Neural progenitor cell (in vitro differentiated cells): ENCODE data around the gene RAD51AP1.

Experiments used
- EZH2 ChIP-seq: fragments of 200-600 bp; sonication (generic); IDR thresholded peaks from 2 replicates; pipeline ENCODE4 v1.6.1; 2017; ENCODE audit warnings: antibody characterized with exemption, mild to moderate bottlenecking, moderate library complexity
- EZH2phosphoT487 ChIP-seq: fragments of 200-600 bp; sonication (generic); IDR thresholded peaks from 2 replicates; pipeline ENCODE4 v1.6.1; 2017; ENCODE audit warnings: antibody characterized with exemption
- TF ChIP-seq, protein P1 (sequence below): fragments of 200-600 bp; sonication (generic); IDR thresholded peaks from 2 replicates; pipeline ENCODE4 v1.5.1; 2017; ENCODE audit warnings: antibody characterized with exemption, mild to moderate bottlenecking

DNA sequence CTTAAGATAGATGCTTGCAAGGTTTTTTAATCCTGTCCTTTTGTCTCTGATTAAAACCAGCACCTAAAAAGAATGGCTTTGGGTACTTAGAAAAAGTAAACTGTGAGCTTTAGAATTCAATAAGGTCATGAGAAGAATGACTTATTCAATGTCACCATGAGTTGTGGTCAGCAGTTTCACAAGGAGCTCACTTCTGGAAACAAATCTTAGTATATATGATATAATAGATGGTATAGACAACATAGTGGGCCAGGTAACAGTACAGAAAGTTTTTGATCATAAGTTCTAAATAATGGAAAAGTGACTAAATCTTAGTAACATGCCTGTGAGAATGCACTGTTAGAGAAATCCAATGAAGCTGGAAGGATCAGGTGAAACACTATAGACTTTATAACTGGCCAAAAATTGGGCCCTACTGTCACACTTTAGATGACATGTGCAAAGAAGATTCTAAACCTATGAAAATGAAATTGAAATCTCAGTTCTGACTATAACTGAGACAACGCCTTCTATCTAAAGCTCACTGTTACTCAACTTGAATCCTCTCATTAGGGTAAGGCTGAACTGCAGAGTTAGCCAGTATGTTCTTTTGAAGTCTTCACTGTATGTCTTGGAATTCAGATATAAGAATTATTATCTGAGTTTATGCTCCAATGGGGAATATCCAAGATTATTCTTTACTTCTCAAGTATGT lies 42.4 kb upstream of the RAD51AP1 start:
- TF ChIP-seq, protein P1, sequence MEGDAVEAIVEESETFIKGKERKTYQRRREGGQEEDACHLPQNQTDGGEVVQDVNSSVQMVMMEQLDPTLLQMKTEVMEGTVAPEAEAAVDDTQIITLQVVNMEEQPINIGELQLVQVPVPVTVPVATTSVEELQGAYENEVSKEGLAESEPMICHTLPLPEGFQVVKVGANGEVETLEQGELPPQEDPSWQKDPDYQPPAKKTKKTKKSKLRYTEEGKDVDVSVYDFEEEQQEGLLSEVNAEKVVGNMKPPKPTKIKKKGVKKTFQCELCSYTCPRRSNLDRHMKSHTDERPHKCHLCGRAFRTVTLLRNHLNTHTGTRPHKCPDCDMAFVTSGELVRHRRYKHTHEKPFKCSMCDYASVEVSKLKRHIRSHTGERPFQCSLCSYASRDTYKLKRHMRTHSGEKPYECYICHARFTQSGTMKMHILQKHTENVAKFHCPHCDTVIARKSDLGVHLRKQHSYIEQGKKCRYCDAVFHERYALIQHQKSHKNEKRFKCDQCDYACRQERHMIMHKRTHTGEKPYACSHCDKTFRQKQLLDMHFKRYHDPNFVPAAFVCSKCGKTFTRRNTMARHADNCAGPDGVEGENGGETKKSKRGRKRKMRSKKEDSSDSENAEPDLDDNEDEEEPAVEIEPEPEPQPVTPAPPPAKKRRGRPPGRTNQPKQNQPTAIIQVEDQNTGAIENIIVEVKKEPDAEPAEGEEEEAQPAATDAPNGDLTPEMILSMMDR, result no peak
- TF ChIP-seq EZH2phosphoT487 (no peak), EZH2 (no peak)
